ENCODE results near the gene AAR2.

Gene AAR2

GRCh38 chr20:36225666-36226065 lies 10.6 kb upstream of the AAR2 start:
- H3K4me1 ChIP-seq (ENCODE audit: insufficient read depth, low read length) = no peaks in the 10 kb centered on the region
- H2AFZ ChIP-seq (ENCODE audit: low read depth, low read length) = no peak overlapping the region
- H3K4me2 ChIP-seq (ENCODE audit: insufficient read depth, low read length) = no peak overlapping the region
- ATAC-seq (ENCODE audit: insufficient read depth, low read depth) (no peak), DNase-seq (no peak)
- no peaks in the 10 kb centered on the region for H3K79me2 ChIP-seq (ENCODE audit: insufficient read depth, low read length)
- H3K4me3 ChIP-seq (ENCODE audit: low read depth in 1 of 2, low read length in 2 of 2) = no peak overlapping the region
- no peaks in the 10 kb centered on the region for H4K20me1 ChIP-seq (ENCODE audit: insufficient read depth, low read length)
- H3K9ac ChIP-seq (ENCODE audit: low read depth, low read length) = no peak overlapping the region
- H3K27ac ChIP-seq (ENCODE audit: low read length) = no peak overlapping the region
- no peak for TF ChIP-seq CTCF (IDR thresholded peaks at IDR 0.05; ENCODE audit: borderline replicate concordance, extremely low read depth, low read length, poor library complexity, severe bottlenecking)
- TF ChIP-seq EZH2 (IDR thresholded peaks at IDR 0.05; ENCODE audit: borderline replicate concordance, low read depth, low read length, severe bottlenecking) = no peak
- H3K9me3 ChIP-seq (ENCODE audit: insufficient read depth, low read length, severe bottlenecking) = no peaks in the 10 kb centered on the region
- no peaks in the 10 kb centered on the region for H3K36me3 ChIP-seq (ENCODE audit: insufficient read depth, low read length)
- H3K27me3 ChIP-seq (ENCODE audit: insufficient read depth, low read length, poor library complexity) = peaks cover 22% of the 10 kb centered on the region

GRCh38 chr20:36228770-36229169 lies 7.5 kb upstream of the AAR2 start:
- Histone ChIP-seq H3K36me3 (ENCODE audit: insufficient read depth, low read length) (no peaks in the 10 kb centered on the region), H3K4me1 (ENCODE audit: insufficient read depth, low read length) (no peaks in the 10 kb centered on the region), H3K4me2 (ENCODE audit: insufficient read depth, low read length) (no peak overlapping the region), H3K9me3 (ENCODE audit: insufficient read depth, low read length, severe bottlenecking) (no peaks in the 10 kb centered on the region), H2AFZ (ENCODE audit: low read depth, low read length) (no peak overlapping the region), H3K4me3 (ENCODE audit: low read depth in 1 of 2, low read length in 2 of 2) (no peak overlapping the region), H4K20me1 (ENCODE audit: insufficient read depth, low read length) (no peaks in the 10 kb centered on the region), H3K9ac (ENCODE audit: low read depth, low read length) (no peak overlapping the region), H3K79me2 (ENCODE audit: insufficient read depth, low read length) (no peaks in the 10 kb centered on the region), H3K27ac (ENCODE audit: low read length) (no peak overlapping the region), H3K27me3 (ENCODE audit: insufficient read depth, low read length, poor library complexity) (peaks cover 18% of the 10 kb centered on the region)
- DNase-seq = no peak
- no peak for ATAC-seq (ENCODE audit: insufficient read depth, low read depth)
- TF ChIP-seq CTCF (IDR thresholded peaks at IDR 0.05; ENCODE audit: borderline replicate concordance, extremely low read depth, low read length, poor library complexity, severe bottlenecking) (no peak), EZH2 (IDR thresholded peaks at IDR 0.05; ENCODE audit: borderline replicate concordance, low read depth, low read length, severe bottlenecking) (no peak)

GRCh38 chr20:36230019-36230418 lies 6.3 kb upstream of the AAR2 start:
- H3K9ac ChIP-seq (ENCODE audit: low read depth, low read length) = no peak overlapping the region
- H3K9me3 ChIP-seq (ENCODE audit: insufficient read depth, low read length, severe bottlenecking) = no peaks in the 10 kb centered on the region
- DNase-seq (no peak), ATAC-seq (ENCODE audit: insufficient read depth, low read depth) (no peak)
- H3K36me3 ChIP-seq (ENCODE audit: insufficient read depth, low read length) = no peaks in the 10 kb centered on the region
- H3K4me1 ChIP-seq (ENCODE audit: insufficient read depth, low read length) = no peaks in the 10 kb centered on the region
- no peak overlapping the region for H3K27ac ChIP-seq (ENCODE audit: low read length)
- TF ChIP-seq EZH2 (IDR thresholded peaks at IDR 0.05; ENCODE audit: borderline replicate concordance, low read depth, low read length, severe bottlenecking) (no peak), CTCF (IDR thresholded peaks at IDR 0.05; ENCODE audit: borderline replicate concordance, extremely low read depth, low read length, poor library complexity, severe bottlenecking) (no peak)
- no peak overlapping the region for H2AFZ ChIP-seq (ENCODE audit: low read depth, low read length)
- H4K20me1 ChIP-seq (ENCODE audit: insufficient read depth, low read length) = no peaks in the 10 kb centered on the region
- peaks cover 18% of the 10 kb centered on the region for H3K27me3 ChIP-seq (ENCODE audit: insufficient read depth, low read length, poor library complexity)
- no peaks in the 10 kb centered on the region for H3K79me2 ChIP-seq (ENCODE audit: insufficient read depth, low read length)
- H3K4me2 ChIP-seq (ENCODE audit: insufficient read depth, low read length) = no peak overlapping the region
- H3K4me3 ChIP-seq (ENCODE audit: low read depth in 1 of 2, low read length in 2 of 2) = no peak overlapping the region

- Histone ChIP-seq H3K9ac (ENCODE audit: low read depth, low read length) (no peak overlapping the region), H4K20me1 (ENCODE audit: insufficient read depth, low read length) (no peaks in the 10 kb centered on the region)
Observed at GRCh38 chr20:36231331-36231730, 4.9 kb upstream of the AAR2 start.

More at GRCh38 chr20:36231331-36231730, 4.9 kb upstream of the AAR2 start:
- Histone ChIP-seq H3K27ac (ENCODE audit: low read length) (no peak overlapping the region), H3K4me2 (ENCODE audit: insufficient read depth, low read length) (no peak overlapping the region), H3K9me3 (ENCODE audit: insufficient read depth, low read length, severe bottlenecking) (no peaks in the 10 kb centered on the region), H3K79me2 (ENCODE audit: insufficient read depth, low read length) (peaks cover 7% of the 10 kb centered on the region), H3K36me3 (ENCODE audit: insufficient read depth, low read length) (no peaks in the 10 kb centered on the region), H3K27me3 (ENCODE audit: insufficient read depth, low read length, poor library complexity) (peaks cover 18% of the 10 kb centered on the region), H2AFZ (ENCODE audit: low read depth, low read length) (no peak overlapping the region), H3K4me3 (ENCODE audit: low read depth in 1 of 2, low read length in 2 of 2) (no peak overlapping the region), H3K4me1 (ENCODE audit: insufficient read depth, low read length) (peaks cover 8% of the 10 kb centered on the region)
- ATAC-seq (ENCODE audit: insufficient read depth, low read depth) (no peak), DNase-seq (no peak)
- no peak for TF ChIP-seq EZH2 (IDR thresholded peaks at IDR 0.05; ENCODE audit: borderline replicate concordance, low read depth, low read length, severe bottlenecking)
- no peak for TF ChIP-seq CTCF (IDR thresholded peaks at IDR 0.05; ENCODE audit: borderline replicate concordance, extremely low read depth, low read length, poor library complexity, severe bottlenecking)

All from DND-41 (cell line).